Peyer's patch (tissue), 4 donors: ENCODE measurements around the gene POLD2. TPM values are rescaled to one million over a fixed set of nuclear protein-coding genes. Genes with fewer than 3 reads are reported as not detected.
A peak's percentile ranks its signal among the peaks of the same experiment; 100 is the strongest.

Experiments used
- DNase-seq, 3 donors: peaks; one replicate each; pipeline ENCODE4 v3.0.0-alpha.2; 2017 to 2019
- H3K27ac ChIP-seq, 4 donors: fragments of 200-600 bp; sonication (generic); one replicate each; pipeline ENCODE4 v1.5.1; 2016 to 2019
- H3K27me3 ChIP-seq, 2 donors: fragments of 200-600 bp; sonication (generic); one replicate each; pipeline ENCODE4 v1.5.1; 2019
- H3K36me3 ChIP-seq, 3 donors: fragments of 200-600 bp; sonication (generic); one replicate each; pipeline ENCODE4 v1.5.1; 2016 to 2019
- H3K4me1 ChIP-seq, 4 donors: fragments of 200-600 bp; sonication (generic); one replicate each; pipeline ENCODE4 v1.5.1; 2016 to 2019
- H3K4me3 ChIP-seq, 4 donors: fragments of 200-600 bp; sonication (generic); 1 replicate in 3 of 4; 2 replicates in 1 of 4; pipeline ENCODE4 v1.5.1; 2016 to 2019; ENCODE audit warnings: mild to moderate bottlenecking in 1 of 4
- H3K9me3 ChIP-seq, 4 donors: fragments of 200-600 bp; sonication (generic); one replicate each; pipeline ENCODE4 v1.5.1; 2016 to 2019; ENCODE audit warnings: mild to moderate bottlenecking in 1 of 4
- CTCF ChIP-seq, 6 experiments: fragments of 450-650 bp in 4 of 6; fragments of 200-600 bp in 2 of 6; sonication (generic) in 1 of 6; IDR thresholded peaks; one replicate each; pipeline ENCODE4 v1.5.1; 2017 to 2019; ENCODE audit warnings: antibody characterized with exemption in 6 of 6, mild to moderate bottlenecking in 3 of 6, moderate library complexity in 1 of 6
- POLR2A ChIP-seq, 2 donors: fragments of 450-650 bp; IDR thresholded peaks; one replicate each; pipeline ENCODE4 v1.5.1; 2017; ENCODE audit warnings: antibody characterized with exemption in 2 of 2, mild to moderate bottlenecking in 2 of 2, moderate library complexity in 2 of 2
- small RNA-seq, 2 donors: library from RNA; depleted of rRNA; stranded (forward); fragments of <200 nt; gene quantifications; one replicate each; pipeline ENCODE3, GENCODE V24; 2016
- total RNA-seq, 4 donors: library from RNA; depleted of rRNA; stranded (reverse); fragments of >200 nt; gene quantifications; one replicate each; pipeline ENCODE4 v1.1.0, GENCODE V29; 2016

POLD2 gene
- total RNA-seq, 4 donors from 2014 or later = 7.4 to 80.9 (median 28.4) TPM

GRCh38 chr7:44064791-44065430 lies 58.4 kb downstream of the POLD2 start:
- H3K9me3 ChIP-seq = no peaks in the 10 kb centered on the region
- no peak for TF ChIP-seq POLR2A (IDR thresholded peaks at IDR 0.05)
- TF ChIP-seq CTCF (IDR thresholded peaks at IDR 0.05) = no peak
- H3K36me3 ChIP-seq = peaks cover 0 to 25% (median 0%) of the 10 kb centered on the region in 3 donors
- H3K27me3 ChIP-seq = no peaks in the 10 kb centered on the region
- no peak overlapping the region for H3K4me3 ChIP-seq
- peak in 2 of 3 donors; percentile 52 to 56 for DNase-seq
- peak overlapping the region in 1 of 4 donors; percentile 19 for H3K27ac ChIP-seq
- peaks cover 0 to 28% (median 20%) of the 10 kb centered on the region in 4 donors for H3K4me1 ChIP-seq

Small RNAs within 50 kb of the gene (small RNA-seq; reads per million reads assigned to genes)
- 0 reads per million in 2 donors for gene RNA5SP230

Other genes with a start within 250 kb of the POLD2 start
- gene URGCP, start 217.0 kb downstream of the POLD2 start, total RNA-seq = 10 to 100 TPM; 43.7 to 91.0 (median 80.3) TPM
- gene UBE2D4, start 197.1 kb downstream of the POLD2 start, total RNA-seq = 10 to 100 TPM; 13.0 to 15.3 (median 14.5) TPM
- gene SPDYE1, start 125.7 kb downstream of the POLD2 start, total RNA-seq = not detected
- gene DBNL, start 78.8 kb downstream of the POLD2 start, total RNA-seq = 100 to 1,000 TPM; 100 to 303 (median 111) TPM
- gene PGAM2, start 58.0 kb downstream of the POLD2 start, total RNA-seq = 1 to 10 TPM in 2 of 4 donors, not detected in 2; 1.2 to 4.1 TPM
- gene POLM, start 41.0 kb downstream of the POLD2 start, total RNA-seq = 100 to 1,000 TPM in 2 of 4 donors, 10 to 100 TPM in 2; 49.5 to 150 (median 90.8) TPM
- 100 to 1,000 TPM in 1 of 4 donors, 10 to 100 TPM in 3; 20.1 to 127 (median 58.0) TPM for gene AEBP1, start 19.2 kb downstream of the POLD2 start, total RNA-seq
- gene MYL7, start 17.8 kb upstream of the POLD2 start, total RNA-seq = not detected
- gene GCK, start 65.9 kb upstream of the POLD2 start, total RNA-seq = not detected
- 10 to 100 TPM; 55.2 to 76.5 (median 67.0) TPM for gene YKT6, start 77.4 kb upstream of the POLD2 start, total RNA-seq
- 1 to 10 TPM in 3 of 4 donors, under 1 TPM in 1; 0.67 to 3.9 (median 2.2) TPM for gene CAMK2B, start 202.0 kb upstream of the POLD2 start, total RNA-seq